GM12878 (cell line): Measurements from ENCODE around the gene AIFM1. TPM values are rescaled to one million over a fixed set of nuclear protein-coding genes. Genes with fewer than 3 reads are reported as not detected.

Source experiments
- ATAC-seq: fragments of 200-7000 bp; cut with Tn5 transposase; 3 replicates; pipeline ENCODE4 v1.9.1; 2020; ENCODE audit warnings: mild to moderate bottlenecking, moderate library complexity
- BruUV-seq: library from RNA; stranded (reverse); fragments of 400-500 nt; replicated peaks from 2 replicates; lab custom pipeline; 2021; lab: Mats Ljungman, UMichigan
- CTCF ChIA-PET: fragments of 300-600 bp; sonication (Branson Sonifier 250); formaldehyde crosslinking; extraction: SDS; loops from one replicate; lab custom pipeline; 2021; ENCODE audit warnings: inconsistent platforms; lab: Yijun Ruan, JAX
- POLR2A ChIA-PET: fragments of 350-600 bp; formaldehyde crosslinking; extraction: SDS; loops from one replicate; lab custom pipeline; 2021; ENCODE audit warnings: inconsistent platforms; lab: Charles Lee
- RAD21 ChIA-PET: fragments of 300-600 bp; sonication (Branson Sonifier 250); formaldehyde crosslinking; loops from one replicate; lab custom pipeline; 2023; ENCODE audit warnings: antibody characterized with exemption; ENCODE audit not compliant: unreplicated experiment; lab: Charles Lee
- SMC1A ChIA-PET: fragments of 300-600 bp; sonication (Branson Sonifier 250); formaldehyde crosslinking; loops from one replicate; lab custom pipeline; 2023; ENCODE audit not compliant: unreplicated experiment, uncharacterized antibody; lab: Charles Lee
- DNase-seq: peaks from one replicate; pipeline ENCODE4 v3.0.0-alpha.2; 2011; ENCODE audit warnings: low read depth, low spot score
- FAIRE-seq: peaks from 3 replicates; lab custom pipeline; 2011; peaks lifted over from hg19 to GRCh38; lab: Jason Lieb, UNC
- H2AFZ ChIP-seq: 2 replicates; pipeline ENCODE4 v1.6.0; 2011; ENCODE audit warnings: low read depth, low read length, control low read depth; ENCODE audit not compliant: control insufficient read depth
- H3K27ac ChIP-seq: 2 replicates; pipeline ENCODE4 v1.5.1; 2011; ENCODE audit warnings: control low read depth; ENCODE audit not compliant: control insufficient read depth, insufficient read depth
- H3K27me3 ChIP-seq, 2 experiments: replicated peaks in 1 of 2; 2 replicates each; pipeline versions ENCODE4 v1.6.0 to v1.6.1; 2011; ENCODE audit warnings: low read length in 1 of 2; ENCODE audit not compliant: control insufficient read depth in 2 of 2, insufficient read depth in 2 of 2
- H3K36me3 ChIP-seq, 2 experiments: 2 replicates each; pipeline ENCODE4 v1.5.1; 2011; ENCODE audit warnings: low read length in 1 of 2; ENCODE audit not compliant: control insufficient read depth in 2 of 2, insufficient read depth in 2 of 2
- H3K4me1 ChIP-seq: 2 replicates; pipeline ENCODE4 v1.6.1; 2011; ENCODE audit warnings: mild to moderate bottlenecking, low read length, moderate library complexity, mixed read lengths; ENCODE audit not compliant: control insufficient read depth, insufficient read depth
- H3K4me2 ChIP-seq: 2 replicates; pipeline ENCODE4 v1.6.0; 2011; ENCODE audit warnings: control low read depth; ENCODE audit not compliant: control insufficient read depth, insufficient read depth
- H3K4me3 ChIP-seq: fragments of 200-600 bp; sonication (generic); 2 replicates; pipeline ENCODE4 v1.5.1; 2016
- H3K79me2 ChIP-seq: 2 replicates; pipeline ENCODE4 v1.6.0; 2011; ENCODE audit warnings: low read length; ENCODE audit not compliant: control insufficient read depth, insufficient read depth
- H3K9ac ChIP-seq: 2 replicates; pipeline ENCODE4 v1.8.0; 2011; ENCODE audit warnings: low read length, control low read depth, mixed read lengths; ENCODE audit not compliant: control insufficient read depth, insufficient read depth
- H3K9me3 ChIP-seq: replicated peaks from 3 replicates; pipeline ENCODE4 v1.5.1; 2011; ENCODE audit warnings: mild to moderate bottlenecking, low read length; ENCODE audit not compliant: control insufficient read depth, insufficient read depth
- H4K20me1 ChIP-seq: 2 replicates; pipeline ENCODE4 v1.6.0; 2011; ENCODE audit not compliant: control insufficient read depth, insufficient read depth
- FOXM1 ChIP-seq: IDR thresholded peaks from 2 replicates; pipeline ENCODE4 v1.6.1; 2012; ENCODE audit warnings: low read depth, mild to moderate bottlenecking, inconsistent platforms, low read length, moderate library complexity
- NFYB ChIP-seq: IDR thresholded peaks from 2 replicates; pipeline ENCODE4 v1.6.1; 2011; ENCODE audit warnings: low read depth, mild to moderate bottlenecking, low read length, improper control_type of control experiment, moderate library complexity; ENCODE audit not compliant: insufficient read depth
- SKIL ChIP-seq: fragments of 450-650 bp; IDR thresholded peaks from 2 replicates; pipeline ENCODE4 v1.6.1; 2017; ENCODE audit warnings: mild to moderate bottlenecking, low read depth, inconsistent platforms; ENCODE audit not compliant: poor library complexity, severe bottlenecking
- ZZZ3 ChIP-seq: IDR thresholded peaks from 2 replicates; pipeline ENCODE4 v1.6.1; 2011; ENCODE audit warnings: low read depth; ENCODE audit not compliant: control insufficient read depth, insufficient read length
- WGBS: methylation state at CpG from one replicate; pipeline ENCODE4 v1.1.6; 2016; ENCODE audit warnings: low lambda C conversion rate; ENCODE audit not compliant: insufficient replicate concordance, insufficient coverage; ENCODE audit errors: missing lambda C conversion rate; 5-methylcytosine and 5-hydroxymethylcytosine counted together
- in situ Hi-C: fragments of 300-500 bp; cut with MboI; formaldehyde crosslinking; loops from 9 replicates; pipeline ENCODE4 v1.14.3; 2018; ENCODE audit warnings: mixed read lengths
- intact Hi-C: fragments of 100-400 bp; cut with micrococcal nuclease; formaldehyde crosslinking; loops from one replicate; pipeline ENCODE4 v1.14.2; 2022; ENCODE audit not compliant: unreplicated experiment
- polyA plus RNA-seq, 11 experiments: library from polyadenylated mRNA; depleted of rRNA in 4 of 11; unstranded in 6 of 11; stranded (reverse) in 5 of 11; fragments of >200 nt; fragmentation: Nextera tagmentation in 4 of 11; fragmentation: Illumina TruSeq in 1 of 11; extraction: Ambion mirVana in 4 of 11; extraction: Trizol in 1 of 11; gene quantifications; 1 replicate in 1 of 11; 2 replicates in 10 of 11; pipeline versions ENCODE4 v1.2.1 to v1.2.3, GENCODE V29; 2011 to 2016; ENCODE audit warnings: inconsistent platforms in 2 of 11, missing spikeins in 2 of 11, low read depth in 1 of 11
- total RNA-seq, 4 experiments: library from RNA; depleted of rRNA in 3 of 4; stranded (reverse); fragments of >200 nt in 3 of 4; fragmentation: Illumina TruSeq in 1 of 4; extraction: Trizol in 1 of 4; gene quantifications; 2 replicates each; pipeline versions ENCODE4 v1.2.1 to v1.2.3, GENCODE V29; 2013 to 2021
- TF ChIP-seq, protein P1 (sequence below): fragments of 450-650 bp; IDR thresholded peaks from 2 replicates; pipeline ENCODE4 v1.6.1; 2017; ENCODE audit warnings: mild to moderate bottlenecking
- TF ChIP-seq, protein P2 (sequence below): fragments of 450-650 bp; IDR thresholded peaks from 2 replicates; pipeline ENCODE4 v1.6.1; 2017; ENCODE audit warnings: mild to moderate bottlenecking, moderate library complexity
- TF ChIP-seq, protein P3 (sequence below): IDR thresholded peaks from 2 replicates; pipeline ENCODE4 v1.6.1; 2011; ENCODE audit warnings: borderline replicate concordance, low read depth, mild to moderate bottlenecking, moderate library complexity, mixed read lengths, low read length; ENCODE audit not compliant: insufficient read depth; ENCODE audit errors: extremely low read length

Gene AIFM1
- total and polyA plus RNA-seq, 10 of the 15 experiments (the other 5 are each of a cell fraction or from before 2014, with no cell fraction given) = 44.2 to 121 (median 80.0) TPM

DNA sequence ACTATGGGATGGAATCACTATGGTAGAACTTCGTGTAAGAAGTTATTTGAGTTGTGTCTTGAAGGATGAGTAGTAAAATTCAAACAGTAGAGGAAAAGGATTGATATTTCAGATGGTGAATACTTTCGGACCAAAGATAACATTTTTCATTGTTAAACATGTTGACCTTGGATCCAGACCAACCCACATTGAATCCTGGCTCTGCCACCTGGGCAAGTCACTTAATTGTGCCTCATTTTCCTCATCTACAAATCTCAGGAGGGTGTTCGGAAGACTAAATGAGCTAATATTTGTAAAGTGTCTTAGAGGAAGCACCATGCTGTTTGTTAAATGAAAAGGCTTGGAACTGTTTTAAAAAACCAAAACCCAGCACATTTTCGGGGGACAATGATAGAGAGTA, 1.4 kb upstream of the AIFM1 start (continued):
- no peak for TF ChIP-seq ZZZ3
- TF ChIP-seq, protein P1, sequence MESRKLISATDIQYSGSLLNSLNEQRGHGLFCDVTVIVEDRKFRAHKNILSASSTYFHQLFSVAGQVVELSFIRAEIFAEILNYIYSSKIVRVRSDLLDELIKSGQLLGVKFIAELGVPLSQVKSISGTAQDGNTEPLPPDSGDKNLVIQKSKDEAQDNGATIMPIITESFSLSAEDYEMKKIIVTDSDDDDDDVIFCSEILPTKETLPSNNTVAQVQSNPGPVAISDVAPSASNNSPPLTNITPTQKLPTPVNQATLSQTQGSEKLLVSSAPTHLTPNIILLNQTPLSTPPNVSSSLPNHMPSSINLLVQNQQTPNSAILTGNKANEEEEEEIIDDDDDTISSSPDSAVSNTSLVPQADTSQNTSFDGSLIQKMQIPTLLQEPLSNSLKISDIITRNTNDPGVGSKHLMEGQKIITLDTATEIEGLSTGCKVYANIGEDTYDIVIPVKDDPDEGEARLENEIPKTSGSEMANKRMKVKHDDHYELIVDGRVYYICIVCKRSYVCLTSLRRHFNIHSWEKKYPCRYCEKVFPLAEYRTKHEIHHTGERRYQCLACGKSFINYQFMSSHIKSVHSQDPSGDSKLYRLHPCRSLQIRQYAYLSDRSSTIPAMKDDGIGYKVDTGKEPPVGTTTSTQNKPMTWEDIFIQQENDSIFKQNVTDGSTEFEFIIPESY = no peak

DNA sequence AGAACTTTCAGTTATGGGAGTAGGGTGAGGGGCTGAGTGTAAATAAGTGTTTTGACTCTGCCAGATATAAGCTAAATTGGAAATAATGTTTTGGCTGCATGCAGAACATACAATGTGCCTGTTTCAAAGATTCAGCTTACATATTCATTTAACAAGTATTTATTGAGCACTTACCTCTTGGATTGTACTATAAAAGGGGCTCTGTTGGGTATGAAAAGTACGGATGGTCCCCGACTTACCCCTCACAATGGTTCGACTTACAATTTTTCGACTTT, 799 bp upstream of the AIFM1 start:
- no peak for ATAC-seq
- peaks cover 28% of the 10 kb centered on the region for H3K79me2 ChIP-seq
- peaks cover 4% of the 10 kb centered on the region; the same call in 1 of the 2 replicates for H3K4me1 ChIP-seq
- ChIA-PET SMC1A (interaction anchor here (1.9 kb wide), 1 partner anchor 10 kb away, joined by 11 read pairs; no protein-coding TSS in a partner anchor), RAD21 (interaction anchor here (0.7 kb wide), 1 partner anchor 10 kb away, joined by 4 read pairs; no protein-coding TSS in a partner anchor), CTCF (interaction anchor here (0.9 to 1.8 kb wide), 2 partner anchors 25 to 86 kb away, joined by 4 to 9 read pairs; no protein-coding TSS in a partner anchor), POLR2A (interaction anchor here (2.8 kb wide), 1 partner anchor 11 kb away, joined by 10 read pairs; no protein-coding TSS in a partner anchor)
- H4K20me1 ChIP-seq = no peaks in the 10 kb centered on the region
- no peak for DNase-seq
- H3K36me3 ChIP-seq = no peaks in the 10 kb centered on the region
- no peaks in the 10 kb centered on the region for H3K27me3 ChIP-seq
- H3K4me2 ChIP-seq = peak overlapping the region; percentile 75
- no TSS peak for BruUV-seq
- TF ChIP-seq FOXM1 (no peak), SKIL (no peak), NFYB (no peak)
- TF ChIP-seq, protein P2, sequence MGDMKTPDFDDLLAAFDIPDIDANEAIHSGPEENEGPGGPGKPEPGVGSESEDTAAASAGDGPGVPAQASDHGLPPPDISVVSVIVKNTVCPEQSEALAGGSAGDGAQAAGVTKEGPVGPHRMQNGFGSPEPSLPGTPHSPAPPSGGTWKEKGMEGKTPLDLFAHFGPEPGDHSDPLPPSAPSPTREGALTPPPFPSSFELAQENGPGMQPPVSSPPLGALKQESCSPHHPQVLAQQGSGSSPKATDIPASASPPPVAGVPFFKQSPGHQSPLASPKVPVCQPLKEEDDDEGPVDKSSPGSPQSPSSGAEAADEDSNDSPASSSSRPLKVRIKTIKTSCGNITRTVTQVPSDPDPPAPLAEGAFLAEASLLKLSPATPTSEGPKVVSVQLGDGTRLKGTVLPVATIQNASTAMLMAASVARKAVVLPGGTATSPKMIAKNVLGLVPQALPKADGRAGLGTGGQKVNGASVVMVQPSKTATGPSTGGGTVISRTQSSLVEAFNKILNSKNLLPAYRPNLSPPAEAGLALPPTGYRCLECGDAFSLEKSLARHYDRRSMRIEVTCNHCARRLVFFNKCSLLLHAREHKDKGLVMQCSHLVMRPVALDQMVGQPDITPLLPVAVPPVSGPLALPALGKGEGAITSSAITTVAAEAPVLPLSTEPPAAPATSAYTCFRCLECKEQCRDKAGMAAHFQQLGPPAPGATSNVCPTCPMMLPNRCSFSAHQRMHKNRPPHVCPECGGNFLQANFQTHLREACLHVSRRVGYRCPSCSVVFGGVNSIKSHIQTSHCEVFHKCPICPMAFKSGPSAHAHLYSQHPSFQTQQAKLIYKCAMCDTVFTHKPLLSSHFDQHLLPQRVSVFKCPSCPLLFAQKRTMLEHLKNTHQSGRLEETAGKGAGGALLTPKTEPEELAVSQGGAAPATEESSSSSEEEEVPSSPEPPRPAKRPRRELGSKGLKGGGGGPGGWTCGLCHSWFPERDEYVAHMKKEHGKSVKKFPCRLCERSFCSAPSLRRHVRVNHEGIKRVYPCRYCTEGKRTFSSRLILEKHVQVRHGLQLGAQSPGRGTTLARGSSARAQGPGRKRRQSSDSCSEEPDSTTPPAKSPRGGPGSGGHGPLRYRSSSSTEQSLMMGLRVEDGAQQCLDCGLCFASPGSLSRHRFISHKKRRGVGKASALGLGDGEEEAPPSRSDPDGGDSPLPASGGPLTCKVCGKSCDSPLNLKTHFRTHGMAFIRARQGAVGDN = no peak
- TF ChIP-seq, protein P3, sequence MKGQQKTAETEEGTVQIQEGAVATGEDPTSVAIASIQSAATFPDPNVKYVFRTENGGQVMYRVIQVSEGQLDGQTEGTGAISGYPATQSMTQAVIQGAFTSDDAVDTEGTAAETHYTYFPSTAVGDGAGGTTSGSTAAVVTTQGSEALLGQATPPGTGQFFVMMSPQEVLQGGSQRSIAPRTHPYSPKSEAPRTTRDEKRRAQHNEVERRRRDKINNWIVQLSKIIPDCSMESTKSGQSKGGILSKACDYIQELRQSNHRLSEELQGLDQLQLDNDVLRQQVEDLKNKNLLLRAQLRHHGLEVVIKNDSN = no peak
- in situ Hi-C loops = no loop called here
- intact Hi-C loops = no loop called here
- no peaks in the 10 kb centered on the region for H3K9me3 ChIP-seq
- no peak for FAIRE-seq
- H3K9ac ChIP-seq = peak overlapping the region; percentile 68
- peak overlapping the region; percentile 75 for H2AFZ ChIP-seq
- H3K4me3 ChIP-seq = peak overlapping the region; percentile 69
- H3K27ac ChIP-seq = peak overlapping the region; percentile 70
- 12% methylated on average over 4 of the region's 4 CpGs for WGBS
